ENCODE data around the gene GLT1D1.
"Not testable (repeated sequence)": the region's sequence is repeated elsewhere in the genome, so short reads cannot be mapped to it uniquely, and the experiment has no call there.

Gene GLT1D1

GRCh38 chr12:128840862-128841468 is 12.3 kb upstream of the GLT1D1 start:
- Mint-ChIP-seq H3K27me3 (peaks cover 4% of the 10 kb centered on the region), H3K4me3 (no peak overlapping the region), H3K27ac (no peak overlapping the region), H3K9me3 (no peaks in the 10 kb centered on the region), H3K36me3 (no peaks in the 10 kb centered on the region), H3K4me1 (no peaks in the 10 kb centered on the region)

DNA sequence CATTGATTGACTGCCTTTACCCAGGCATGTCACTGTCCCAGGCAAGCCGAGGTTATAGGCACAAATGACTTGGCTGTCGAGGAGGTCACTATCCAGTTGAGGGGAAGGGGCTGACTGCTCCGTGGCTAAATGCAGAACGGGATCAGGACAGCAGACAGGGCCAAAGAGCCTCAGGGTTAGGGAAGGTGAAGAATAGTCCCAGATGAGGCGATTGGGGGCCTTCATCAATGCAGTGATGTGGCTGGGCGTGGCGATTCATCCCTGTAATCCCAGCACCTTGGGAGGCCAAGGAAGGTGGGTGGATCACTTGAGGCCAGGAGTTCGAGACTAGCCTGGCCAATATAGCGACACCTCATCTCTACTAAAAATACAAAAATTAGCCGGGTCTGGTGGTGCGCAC is 10.7 kb upstream of the GLT1D1 start:
- no peak overlapping the region for H3K27ac Mint-ChIP-seq
- H3K4me1 Mint-ChIP-seq, result no peaks in the 10 kb centered on the region
- H3K27me3 Mint-ChIP-seq, result peaks cover 3% of the 10 kb centered on the region
- no peaks in the 10 kb centered on the region for H3K9me3 Mint-ChIP-seq
- H3K4me3 Mint-ChIP-seq, result no peak overlapping the region
- H3K36me3 Mint-ChIP-seq, result no peaks in the 10 kb centered on the region

DNA sequence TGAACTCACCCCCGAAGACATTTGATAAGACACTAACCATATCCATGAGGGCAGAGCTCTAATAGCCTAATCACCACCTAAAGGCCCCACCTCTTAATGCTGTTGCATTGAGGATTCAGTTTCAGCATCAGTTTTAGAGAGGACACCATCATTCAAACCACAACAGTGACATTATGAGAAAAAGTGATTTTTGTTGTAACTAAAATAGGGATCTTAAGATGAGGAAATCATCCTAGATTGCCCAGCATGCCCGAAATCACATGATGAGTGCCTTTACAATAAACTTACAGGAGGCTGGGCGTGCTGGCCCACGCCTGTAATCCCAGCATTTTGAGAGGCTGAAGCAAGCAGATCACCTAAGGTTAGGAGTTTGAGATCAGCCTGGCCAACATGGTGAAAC is 9.7 kb upstream of the GLT1D1 start:
- Mint-ChIP-seq H3K4me3 (no peak overlapping the region), H3K9me3 (no peaks in the 10 kb centered on the region), H3K27me3 (peaks cover 3% of the 10 kb centered on the region), H3K27ac (no peak overlapping the region), H3K4me1 (no peaks in the 10 kb centered on the region), H3K36me3 (no peaks in the 10 kb centered on the region)

DNA sequence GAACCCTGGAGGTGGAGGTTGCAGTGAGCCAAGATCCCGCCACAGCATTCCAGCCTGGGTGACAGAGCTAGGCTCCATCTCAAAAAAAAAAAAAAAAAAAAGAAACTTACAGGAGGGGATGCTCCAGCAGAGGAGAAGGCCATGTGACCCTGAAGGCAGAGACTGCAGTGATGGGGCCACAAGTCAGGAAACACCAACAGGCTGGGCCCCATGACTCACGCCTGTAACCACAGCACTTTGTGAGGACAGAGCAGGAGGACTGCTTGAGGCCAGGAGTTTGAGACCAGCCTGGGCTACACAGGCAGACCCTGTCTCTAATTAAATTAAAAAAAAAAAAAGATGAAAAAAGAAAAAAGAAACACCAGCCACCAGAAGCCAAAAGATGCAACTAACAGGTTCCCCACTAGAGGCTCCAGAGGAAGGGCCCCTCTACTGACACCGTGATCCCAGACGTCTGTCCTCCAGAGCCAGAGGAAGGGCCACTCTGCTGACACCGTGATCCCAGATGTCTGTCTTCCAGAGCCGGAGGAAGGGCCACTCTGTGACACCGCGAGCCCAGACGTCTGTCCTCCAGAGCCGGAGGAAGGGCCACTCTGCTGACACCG is 9.1 kb upstream of the GLT1D1 start:
- H3K36me3 Mint-ChIP-seq, result no peaks in the 10 kb centered on the region
- H3K4me3 Mint-ChIP-seq, result no peak overlapping the region
- peaks cover 3% of the 10 kb centered on the region for H3K27me3 Mint-ChIP-seq
- no peaks in the 10 kb centered on the region for H3K9me3 Mint-ChIP-seq
- H3K27ac Mint-ChIP-seq, result no peak overlapping the region
- H3K4me1 Mint-ChIP-seq, result no peaks in the 10 kb centered on the region

- H3K27ac Mint-ChIP-seq, H3K9me3 Mint-ChIP-seq, H3K4me1 Mint-ChIP-seq, H3K4me3 Mint-ChIP-seq, H3K36me3 Mint-ChIP-seq, H3K27me3 Mint-ChIP-seq: not testable (repeated sequence)
Observed at GRCh38 chr12:128846671-128847070, 6.6 kb upstream of the GLT1D1 start.

DNA sequence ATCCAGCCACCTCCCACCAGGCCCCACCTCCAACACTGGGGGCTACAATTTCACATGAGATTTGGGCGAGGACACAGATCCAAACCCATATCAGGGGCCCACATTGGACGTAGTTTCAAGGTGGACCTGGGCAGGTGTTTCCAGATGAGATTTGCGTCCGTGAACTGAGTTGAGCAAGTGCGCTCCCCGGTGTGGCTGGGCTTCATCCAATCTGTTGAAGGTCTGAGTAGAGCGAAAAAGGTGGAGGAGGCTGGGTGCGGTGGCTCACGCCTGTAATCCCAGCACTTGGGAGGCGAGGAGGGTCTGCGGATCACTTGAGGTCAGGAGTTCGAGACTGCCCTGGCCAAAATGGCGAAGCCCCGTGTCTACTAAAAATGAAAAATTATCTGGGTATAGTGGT is 4.9 kb upstream of the GLT1D1 start:
- Mint-ChIP-seq H3K27ac (no peak overlapping the region), H3K36me3 (no peaks in the 10 kb centered on the region), H3K4me3 (no peak overlapping the region)

GRCh38 chr12:128849806-128850205 is 3.5 kb upstream of the GLT1D1 start:
- not testable (repeated sequence) for H3K4me3 Mint-ChIP-seq, H3K27ac Mint-ChIP-seq, H3K9me3 Mint-ChIP-seq, H3K36me3 Mint-ChIP-seq, H3K4me1 Mint-ChIP-seq
- peaks cover 14% of the 10 kb centered on the region for H3K27me3 Mint-ChIP-seq

More for the DNA sequence above, 4.9 kb upstream of the GLT1D1 start:
- peaks cover 5% of the 10 kb centered on the region for H3K9me3 Mint-ChIP-seq
- H3K27me3 Mint-ChIP-seq, result peaks cover 8% of the 10 kb centered on the region
- H3K4me1 Mint-ChIP-seq, result no peaks in the 10 kb centered on the region

GRCh38 chr12:128850400-128850799 is 2.9 kb upstream of the GLT1D1 start:
- Mint-ChIP-seq H3K4me1 (no peaks in the 10 kb centered on the region), H3K27me3 (peaks cover 14% of the 10 kb centered on the region), H3K27ac (no peak overlapping the region), H3K9me3 (peaks cover 5% of the 10 kb centered on the region), H3K36me3 (no peaks in the 10 kb centered on the region), H3K4me3 (no peak overlapping the region)

DNA sequence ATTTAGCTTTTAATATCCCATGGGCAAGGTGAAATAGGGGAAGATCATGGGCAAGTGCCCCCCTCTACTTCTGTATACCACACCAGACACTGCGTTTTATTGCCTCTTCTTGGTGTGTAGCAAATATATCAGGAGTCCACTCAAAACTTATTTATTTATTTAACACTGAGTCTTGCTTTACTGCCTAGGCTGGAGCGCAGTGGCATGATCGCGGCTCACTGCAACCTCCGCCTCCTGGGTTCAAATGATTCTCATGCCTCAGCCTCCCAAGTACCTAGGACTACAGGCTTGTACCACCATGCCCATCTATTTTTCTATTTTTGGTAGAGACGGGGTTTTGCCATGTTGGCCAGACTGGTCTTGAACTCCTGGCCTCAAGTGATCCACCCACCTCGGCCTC is 1.8 kb upstream of the GLT1D1 start:
- not testable (repeated sequence) for H3K9me3 Mint-ChIP-seq, H3K4me3 Mint-ChIP-seq, H3K36me3 Mint-ChIP-seq, H3K27ac Mint-ChIP-seq, H3K4me1 Mint-ChIP-seq
- peaks cover 17% of the 10 kb centered on the region for H3K27me3 Mint-ChIP-seq

GRCh38 chr12:128852026-128852698 is 1.1 kb upstream of the GLT1D1 start:
- Mint-ChIP-seq H3K4me1 (no peaks in the 10 kb centered on the region), H3K36me3 (no peaks in the 10 kb centered on the region), H3K4me3 (no peak overlapping the region), H3K9me3 (peaks cover 9% of the 10 kb centered on the region), H3K27ac (no peak overlapping the region), H3K27me3 (peaks cover 17% of the 10 kb centered on the region)

GRCh38 chr12:128853600-128854197 is 421 bp downstream of the GLT1D1 start:
- Mint-ChIP-seq H3K9me3 (peaks cover 9% of the 10 kb centered on the region), H3K27me3 (peaks cover 17% of the 10 kb centered on the region), H3K36me3 (no peaks in the 10 kb centered on the region), H3K4me1 (no peaks in the 10 kb centered on the region), H3K27ac (no peak overlapping the region), H3K4me3 (no peak overlapping the region)

- Mint-ChIP-seq H3K27me3 (peaks cover 13% of the 10 kb centered on the region), H3K27ac (no peak overlapping the region), H3K9me3 (peaks cover 4% of the 10 kb centered on the region), H3K4me1 (no peaks in the 10 kb centered on the region), H3K4me3 (no peak overlapping the region), H3K36me3 (no peaks in the 10 kb centered on the region)
Observed at GRCh38 chr12:128856035-128856790, 2.9 kb downstream of the GLT1D1 start.

- H3K27me3 Mint-ChIP-seq, result peaks cover 13% of the 10 kb centered on the region
- H3K36me3 Mint-ChIP-seq, result no peaks in the 10 kb centered on the region
- H3K9me3 Mint-ChIP-seq, result peaks cover 4% of the 10 kb centered on the region
- no peaks in the 10 kb centered on the region for H3K4me1 Mint-ChIP-seq
- no peak overlapping the region for H3K4me3 Mint-ChIP-seq
- no peak overlapping the region for H3K27ac Mint-ChIP-seq
Observed at GRCh38 chr12:128856791-128857078, 3.5 kb downstream of the GLT1D1 start.

DNA sequence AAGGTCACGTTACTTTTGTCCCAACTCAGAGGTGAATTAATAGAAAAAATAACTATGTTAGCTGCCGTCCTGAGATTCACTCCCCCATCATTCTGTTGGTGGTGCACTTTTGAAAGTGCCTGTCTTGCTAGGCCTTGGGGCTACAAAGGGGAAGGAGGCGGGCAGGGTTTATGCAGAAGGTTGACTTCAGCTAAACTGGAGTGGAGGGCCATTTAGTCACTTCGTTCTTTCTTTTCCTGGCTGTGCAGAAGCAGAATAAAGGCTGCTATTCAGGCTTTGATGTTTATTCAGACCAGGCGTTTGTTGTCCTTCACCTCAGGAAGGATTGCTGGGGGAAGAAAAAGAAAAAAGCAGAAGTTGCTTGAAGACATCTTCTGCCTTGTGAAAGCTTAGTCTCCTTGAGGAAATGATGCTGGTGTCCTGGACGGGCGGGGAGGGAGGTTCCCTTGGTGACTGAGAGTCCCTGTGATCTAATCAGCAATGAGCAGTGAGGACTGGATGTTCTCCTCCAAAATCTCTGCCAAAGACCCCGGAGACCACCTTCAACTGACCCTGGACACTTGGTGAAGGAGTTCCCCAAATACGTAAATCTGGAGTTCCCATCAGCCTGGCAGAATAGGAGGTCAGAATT is 4.0 kb downstream of the GLT1D1 start:
- peaks cover 4% of the 10 kb centered on the region for H3K9me3 Mint-ChIP-seq
- no peaks in the 10 kb centered on the region for H3K36me3 Mint-ChIP-seq
- no peaks in the 10 kb centered on the region for H3K4me1 Mint-ChIP-seq
- no peak overlapping the region for H3K27ac Mint-ChIP-seq
- peaks cover 11% of the 10 kb centered on the region for H3K27me3 Mint-ChIP-seq
- no peak overlapping the region for H3K4me3 Mint-ChIP-seq

GRCh38 chr12:128859311-128859710 is 6.0 kb downstream of the GLT1D1 start:
- H3K27me3 Mint-ChIP-seq, result peaks cover 7% of the 10 kb centered on the region
- no peaks in the 10 kb centered on the region for H3K36me3 Mint-ChIP-seq
- no peaks in the 10 kb centered on the region for H3K4me1 Mint-ChIP-seq
- no peak overlapping the region for H3K27ac Mint-ChIP-seq
- H3K4me3 Mint-ChIP-seq, result no peak overlapping the region
- H3K9me3 Mint-ChIP-seq, result peaks cover 4% of the 10 kb centered on the region
